GM12878 (cell line): ENCODE measurements around the gene PPCS. TPM values are rescaled to one million over a fixed set of nuclear protein-coding genes. Genes with fewer than 3 reads are reported as not detected.

Experiments used
- ATAC-seq: fragments of 200-7000 bp; cut with Tn5 transposase; 3 replicates; pipeline ENCODE4 v1.9.1; 2020; ENCODE audit warnings: mild to moderate bottlenecking, moderate library complexity
- BruUV-seq: library from RNA; stranded (reverse); fragments of 400-500 nt; replicated peaks from 2 replicates; lab custom pipeline; 2021; lab: Mats Ljungman, UMichigan
- CTCF ChIA-PET: fragments of 300-600 bp; sonication (Branson Sonifier 250); formaldehyde crosslinking; extraction: SDS; loops from one replicate; lab custom pipeline; 2021; ENCODE audit warnings: inconsistent platforms; lab: Yijun Ruan, JAX
- POLR2A ChIA-PET: fragments of 350-600 bp; formaldehyde crosslinking; extraction: SDS; loops from one replicate; lab custom pipeline; 2021; ENCODE audit warnings: inconsistent platforms; lab: Charles Lee
- RAD21 ChIA-PET: fragments of 300-600 bp; sonication (Branson Sonifier 250); formaldehyde crosslinking; loops from one replicate; lab custom pipeline; 2023; ENCODE audit warnings: antibody characterized with exemption; ENCODE audit not compliant: unreplicated experiment; lab: Charles Lee
- SMC1A ChIA-PET: fragments of 300-600 bp; sonication (Branson Sonifier 250); formaldehyde crosslinking; loops from one replicate; lab custom pipeline; 2023; ENCODE audit not compliant: unreplicated experiment, uncharacterized antibody; lab: Charles Lee
- DNase-seq: peaks from one replicate; pipeline ENCODE4 v3.0.0-alpha.2; 2011; ENCODE audit warnings: low read depth, low spot score
- FAIRE-seq: peaks from 3 replicates; lab custom pipeline; 2011; peaks lifted over from hg19 to GRCh38; lab: Jason Lieb, UNC
- H2AFZ ChIP-seq: 2 replicates; pipeline ENCODE4 v1.6.0; 2011; ENCODE audit warnings: low read depth, low read length, control low read depth; ENCODE audit not compliant: control insufficient read depth
- H3K27ac ChIP-seq: 2 replicates; pipeline ENCODE4 v1.5.1; 2011; ENCODE audit warnings: control low read depth; ENCODE audit not compliant: control insufficient read depth, insufficient read depth
- H3K27me3 ChIP-seq, 2 experiments: replicated peaks in 1 of 2; 2 replicates each; pipeline versions ENCODE4 v1.6.0 to v1.6.1; 2011; ENCODE audit warnings: low read length in 1 of 2; ENCODE audit not compliant: control insufficient read depth in 2 of 2, insufficient read depth in 2 of 2
- H3K36me3 ChIP-seq, 2 experiments: 2 replicates each; pipeline ENCODE4 v1.5.1; 2011; ENCODE audit warnings: low read length in 1 of 2; ENCODE audit not compliant: control insufficient read depth in 2 of 2, insufficient read depth in 2 of 2
- H3K4me1 ChIP-seq: 2 replicates; pipeline ENCODE4 v1.6.1; 2011; ENCODE audit warnings: mild to moderate bottlenecking, low read length, moderate library complexity, mixed read lengths; ENCODE audit not compliant: control insufficient read depth, insufficient read depth
- H3K4me2 ChIP-seq: 2 replicates; pipeline ENCODE4 v1.6.0; 2011; ENCODE audit warnings: control low read depth; ENCODE audit not compliant: control insufficient read depth, insufficient read depth
- H3K4me3 ChIP-seq: fragments of 200-600 bp; sonication (generic); 2 replicates; pipeline ENCODE4 v1.5.1; 2016
- H3K79me2 ChIP-seq: 2 replicates; pipeline ENCODE4 v1.6.0; 2011; ENCODE audit warnings: low read length; ENCODE audit not compliant: control insufficient read depth, insufficient read depth
- H3K9ac ChIP-seq: 2 replicates; pipeline ENCODE4 v1.8.0; 2011; ENCODE audit warnings: low read length, control low read depth, mixed read lengths; ENCODE audit not compliant: control insufficient read depth, insufficient read depth
- H3K9me3 ChIP-seq: replicated peaks from 3 replicates; pipeline ENCODE4 v1.5.1; 2011; ENCODE audit warnings: mild to moderate bottlenecking, low read length; ENCODE audit not compliant: control insufficient read depth, insufficient read depth
- H4K20me1 ChIP-seq: 2 replicates; pipeline ENCODE4 v1.6.0; 2011; ENCODE audit not compliant: control insufficient read depth, insufficient read depth
- ATF7 ChIP-seq: fragments of 450-650 bp; IDR thresholded peaks from 2 replicates; pipeline ENCODE4 v1.6.1; 2016; ENCODE audit warnings: low read depth, mild to moderate bottlenecking
- BHLHE40 ChIP-seq, 2 experiments: fragments of 450-650 bp in 1 of 2; IDR thresholded peaks; 2 replicates each; pipeline ENCODE4 v1.6.1; 2011 to 2017; ENCODE audit warnings: low read depth in 2 of 2, borderline replicate concordance in 1 of 2, improper control_type of control experiment in 1 of 2, low read length in 1 of 2, mild to moderate bottlenecking in 1 of 2
- E2F4 ChIP-seq: IDR thresholded peaks from 2 replicates; pipeline ENCODE4 v1.6.1; 2012; ENCODE audit warnings: low read depth, low read length, improper control_type of control experiment
- IKZF1 ChIP-seq: fragments of 450-650 bp; conservative IDR thresholded peaks from 2 replicates; pipeline ENCODE4 v1.6.1; 2017; ENCODE audit warnings: antibody characterized with exemption, mild to moderate bottlenecking
- MEF2B ChIP-seq: fragments of 450-650 bp; IDR thresholded peaks from 2 replicates; pipeline ENCODE4 v1.6.1; 2018; ENCODE audit warnings: mild to moderate bottlenecking, moderate library complexity; ENCODE audit not compliant: partially characterized antibody, poor library complexity, severe bottlenecking
- MTA2 ChIP-seq: fragments of 450-650 bp; IDR thresholded peaks from 2 replicates; pipeline ENCODE4 v1.6.1; 2016; ENCODE audit warnings: low read depth, mild to moderate bottlenecking, moderate library complexity
- WGBS: methylation state at CpG from one replicate; pipeline ENCODE4 v1.1.6; 2016; ENCODE audit warnings: low lambda C conversion rate; ENCODE audit not compliant: insufficient replicate concordance, insufficient coverage; ENCODE audit errors: missing lambda C conversion rate; 5-methylcytosine and 5-hydroxymethylcytosine counted together
- in situ Hi-C: fragments of 300-500 bp; cut with MboI; formaldehyde crosslinking; loops from 9 replicates; pipeline ENCODE4 v1.14.3; 2018; ENCODE audit warnings: mixed read lengths
- intact Hi-C: fragments of 100-400 bp; cut with micrococcal nuclease; formaldehyde crosslinking; loops from one replicate; pipeline ENCODE4 v1.14.2; 2022; ENCODE audit not compliant: unreplicated experiment
- polyA plus RNA-seq, 11 experiments: library from polyadenylated mRNA; depleted of rRNA in 4 of 11; unstranded in 6 of 11; stranded (reverse) in 5 of 11; fragments of >200 nt; fragmentation: Nextera tagmentation in 4 of 11; fragmentation: Illumina TruSeq in 1 of 11; extraction: Ambion mirVana in 4 of 11; extraction: Trizol in 1 of 11; gene quantifications; 1 replicate in 1 of 11; 2 replicates in 10 of 11; pipeline versions ENCODE4 v1.2.1 to v1.2.3, GENCODE V29; 2011 to 2016; ENCODE audit warnings: inconsistent platforms in 2 of 11, missing spikeins in 2 of 11, low read depth in 1 of 11
- total RNA-seq, 4 experiments: library from RNA; depleted of rRNA in 3 of 4; stranded (reverse); fragments of >200 nt in 3 of 4; fragmentation: Illumina TruSeq in 1 of 4; extraction: Trizol in 1 of 4; gene quantifications; 2 replicates each; pipeline versions ENCODE4 v1.2.1 to v1.2.3, GENCODE V29; 2013 to 2021
- TF ChIP-seq, protein P1 (sequence below): IDR thresholded peaks from 2 replicates; pipeline ENCODE4 v1.6.1; 2011; ENCODE audit warnings: low read depth, low read length, improper control_type of control experiment, borderline replicate concordance
- TF ChIP-seq, protein P2 (sequence below): fragments of 450-650 bp; formaldehyde crosslinking; IDR thresholded peaks from 2 replicates; pipeline ENCODE4 v1.5.0; 2022; ENCODE audit warnings: mild to moderate bottlenecking, missing genetic modification characterization

Gene PPCS
- total and polyA plus RNA-seq, 10 of the 15 experiments (the other 5 are each of a cell fraction or from before 2014, with no cell fraction given): 35.6 to 79.4 (median 51.9) TPM

DNA sequence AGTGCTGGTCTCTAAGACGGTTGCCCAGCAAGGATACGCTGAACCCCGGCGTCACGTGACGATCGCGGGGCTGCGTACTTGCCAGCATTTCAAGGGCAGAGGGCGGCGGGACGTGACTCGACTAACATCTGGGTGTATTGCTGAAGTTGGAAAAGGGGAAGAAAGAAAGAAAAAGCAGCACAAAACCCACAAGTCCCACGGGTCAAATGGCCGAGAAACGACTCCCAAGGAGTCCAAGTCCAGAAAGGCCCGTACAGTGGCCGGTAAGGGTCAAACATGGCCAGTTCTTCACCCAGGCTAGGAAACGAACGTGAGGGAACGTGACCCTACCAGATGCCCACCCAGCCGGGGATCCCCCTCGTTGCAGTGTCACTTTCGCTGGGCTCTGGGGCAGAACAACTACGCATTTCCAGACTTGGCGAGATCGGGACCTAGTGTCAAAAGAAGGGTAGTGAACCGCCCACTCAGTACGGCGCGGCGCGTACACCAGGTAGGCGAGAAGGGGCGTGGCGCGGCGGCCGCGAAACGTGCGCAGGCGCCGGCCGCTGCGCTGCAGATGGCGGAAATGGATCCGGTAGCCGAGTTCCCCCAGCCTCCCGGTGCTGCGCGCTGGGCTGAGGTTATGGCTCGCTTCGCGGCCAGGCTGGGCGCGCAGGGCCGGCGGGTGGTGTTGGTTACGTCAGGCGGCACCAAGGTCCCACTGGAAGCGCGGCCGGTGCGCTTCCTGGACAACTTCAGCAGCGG is at the start of gene PPCS, which contains the start of gene ZMYND12 (continued):
- TF ChIP-seq E2F4 (no peak), ATF7 (peak; percentile 65), BHLHE40 (IDR thresholded peaks at IDR 0.05; ENCODE audit: borderline replicate concordance in 1 of 2, low read depth in 2 of 2, low read length in 1 of 2) (peak; percentile 97 to 98), MTA2 (peak; percentile 55; the same call in 1 of the 2 replicates)
- TF ChIP-seq, protein P1, sequence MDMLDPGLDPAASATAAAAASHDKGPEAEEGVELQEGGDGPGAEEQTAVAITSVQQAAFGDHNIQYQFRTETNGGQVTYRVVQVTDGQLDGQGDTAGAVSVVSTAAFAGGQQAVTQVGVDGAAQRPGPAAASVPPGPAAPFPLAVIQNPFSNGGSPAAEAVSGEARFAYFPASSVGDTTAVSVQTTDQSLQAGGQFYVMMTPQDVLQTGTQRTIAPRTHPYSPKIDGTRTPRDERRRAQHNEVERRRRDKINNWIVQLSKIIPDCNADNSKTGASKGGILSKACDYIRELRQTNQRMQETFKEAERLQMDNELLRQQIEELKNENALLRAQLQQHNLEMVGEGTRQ: peak; percentile 88

GRCh38 chr1:42414551-42415496 is 41.5 kb upstream of the PPCS start:
- Histone ChIP-seq H3K36me3 (no peaks in the 10 kb centered on the region), H3K4me2 (no peak overlapping the region), H3K4me3 (no peak overlapping the region), H3K27me3 (no peaks in the 10 kb centered on the region; a peak in 1 of 4 replicates), H3K4me1 (no peaks in the 10 kb centered on the region), H3K79me2 (no peaks in the 10 kb centered on the region), H3K9ac (no peak overlapping the region)
- no peak for DNase-seq
- WGBS: 34% methylated on average over 17 of the region's 17 CpGs
- BruUV-seq: no TSS peak
- CTCF ChIA-PET: interaction anchor here (1.6 kb wide), 1 partner anchor 73 kb away, joined by 3 read pairs; no protein-coding TSS in a partner anchor
- RAD21 ChIA-PET: interaction anchor here (0.9 kb wide), 1 partner anchor 40 kb away, joined by 3 read pairs; no protein-coding TSS in a partner anchor
- SMC1A ChIA-PET: interaction anchor here (0.6 to 1.6 kb wide), 3 partner anchors 14 to 241 kb away, joined by 3 read pairs; no protein-coding TSS in a partner anchor
- ATAC-seq: no peak
- in situ Hi-C loops: no loop called here
- TF ChIP-seq, protein P2, sequence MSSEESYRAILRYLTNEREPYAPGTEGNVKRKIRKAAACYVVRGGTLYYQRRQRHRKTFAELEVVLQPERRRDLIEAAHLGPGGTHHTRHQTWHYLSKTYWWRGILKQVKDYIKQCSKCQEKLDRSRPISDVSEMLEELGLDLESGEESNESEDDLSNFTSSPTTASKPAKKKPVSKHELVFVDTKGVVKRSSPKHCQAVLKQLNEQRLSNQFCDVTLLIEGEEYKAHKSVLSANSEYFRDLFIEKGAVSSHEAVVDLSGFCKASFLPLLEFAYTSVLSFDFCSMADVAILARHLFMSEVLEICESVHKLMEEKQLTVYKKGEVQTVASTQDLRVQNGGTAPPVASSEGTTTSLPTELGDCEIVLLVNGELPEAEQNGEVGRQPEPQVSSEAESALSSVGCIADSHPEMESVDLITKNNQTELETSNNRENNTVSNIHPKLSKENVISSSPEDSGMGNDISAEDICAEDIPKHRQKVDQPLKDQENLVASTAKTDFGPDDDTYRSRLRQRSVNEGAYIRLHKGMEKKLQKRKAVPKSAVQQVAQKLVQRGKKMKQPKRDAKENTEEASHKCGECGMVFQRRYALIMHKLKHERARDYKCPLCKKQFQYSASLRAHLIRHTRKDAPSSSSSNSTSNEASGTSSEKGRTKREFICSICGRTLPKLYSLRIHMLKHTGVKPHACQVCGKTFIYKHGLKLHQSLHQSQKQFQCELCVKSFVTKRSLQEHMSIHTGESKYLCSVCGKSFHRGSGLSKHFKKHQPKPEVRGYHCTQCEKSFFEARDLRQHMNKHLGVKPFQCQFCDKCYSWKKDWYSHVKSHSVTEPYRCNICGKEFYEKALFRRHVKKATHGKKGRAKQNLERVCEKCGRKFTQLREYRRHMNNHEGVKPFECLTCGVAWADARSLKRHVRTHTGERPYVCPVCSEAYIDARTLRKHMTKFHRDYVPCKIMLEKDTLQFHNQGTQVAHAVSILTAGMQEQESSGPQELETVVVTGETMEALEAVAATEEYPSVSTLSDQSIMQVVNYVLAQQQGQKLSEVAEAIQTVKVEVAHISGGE (CRISPR knock-in tag): no peak
- TF ChIP-seq MEF2B (no peak), IKZF1 (no peak)
- TF ChIP-seq, all 136 proteins: peak for 0
- Histone ChIP-seq H3K9me3 (no peaks in the 10 kb centered on the region), H2AFZ (no peak overlapping the region), H3K27ac (no peak overlapping the region), H4K20me1 (no peaks in the 10 kb centered on the region)
- POLR2A ChIA-PET: no interaction called here
- FAIRE-seq: no peak
- intact Hi-C loops: no loop called here
